GM21529 (cell line): Measurements from ENCODE around the gene LPIN1.

ENCODE experiments used
- ATAC-seq: cut with Tn5 transposase; IDR thresholded peaks from one replicate; pipeline ENCODE4 v1.9.1; 2021; ENCODE audit not compliant: unreplicated experiment

LPIN1 gene

DNA sequence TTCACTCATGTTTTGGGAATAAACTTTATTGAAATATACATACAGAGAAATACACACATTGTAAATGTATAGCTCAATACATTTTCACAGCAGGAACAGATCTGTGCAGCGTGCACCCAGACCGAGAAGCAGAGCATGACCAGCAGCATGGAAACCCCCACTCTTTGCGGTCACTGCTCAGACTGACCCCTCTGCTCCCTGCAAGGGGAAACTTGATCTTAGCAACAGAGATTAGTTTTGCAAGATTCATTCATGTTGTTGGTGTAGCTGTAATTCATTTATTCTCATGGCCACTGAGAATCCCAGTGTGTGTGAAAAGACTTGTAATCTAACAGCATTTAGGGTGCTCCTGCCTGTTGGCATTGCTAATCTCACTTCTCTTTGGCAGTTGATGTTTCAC, 35.2 kb downstream of the LPIN1 start:
- ATAC-seq, result no peak

DNA sequence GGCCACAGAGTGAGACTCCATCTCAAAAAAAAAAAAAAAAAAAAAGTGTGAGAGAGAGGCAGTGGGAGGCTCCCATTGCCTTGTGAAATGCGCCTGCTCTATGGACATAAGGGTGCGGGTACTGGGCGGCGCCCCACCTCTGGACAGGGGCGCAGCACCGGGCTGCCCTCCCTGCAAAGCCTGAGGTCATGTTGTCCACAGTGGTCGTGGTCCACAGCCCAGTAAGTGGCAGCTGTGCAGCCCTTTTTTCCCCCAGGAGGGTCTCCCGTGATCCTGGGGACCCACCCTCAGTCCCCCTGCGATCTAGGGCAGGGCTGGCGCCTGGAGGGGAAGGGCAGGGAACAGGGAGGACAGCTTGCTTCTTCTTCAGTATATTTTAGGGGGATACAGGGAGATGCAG, 37.8 kb downstream of the LPIN1 start:
- ATAC-seq, result no peak

GRCh38 chr2:11784747-11785610, 38.5 kb downstream of the LPIN1 start:
- ATAC-seq, result no peak

DNA sequence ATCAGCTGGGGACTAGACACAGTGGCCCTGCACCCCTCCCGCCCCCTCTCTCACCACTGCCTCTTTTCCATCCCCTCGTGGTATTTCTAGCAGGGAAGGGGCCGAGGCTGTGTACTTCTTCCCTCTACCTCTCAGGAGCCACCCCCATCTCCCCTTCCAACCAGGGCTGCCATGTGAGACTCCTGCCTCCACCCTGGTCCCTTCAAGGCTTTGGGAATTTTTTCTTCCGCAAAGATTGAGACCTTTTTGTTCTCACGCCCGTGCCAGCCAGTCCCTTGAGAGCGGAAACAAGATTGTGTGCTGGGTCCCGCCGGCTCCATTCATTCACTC, 39.1 kb downstream of the LPIN1 start:
- no peak for ATAC-seq

DNA sequence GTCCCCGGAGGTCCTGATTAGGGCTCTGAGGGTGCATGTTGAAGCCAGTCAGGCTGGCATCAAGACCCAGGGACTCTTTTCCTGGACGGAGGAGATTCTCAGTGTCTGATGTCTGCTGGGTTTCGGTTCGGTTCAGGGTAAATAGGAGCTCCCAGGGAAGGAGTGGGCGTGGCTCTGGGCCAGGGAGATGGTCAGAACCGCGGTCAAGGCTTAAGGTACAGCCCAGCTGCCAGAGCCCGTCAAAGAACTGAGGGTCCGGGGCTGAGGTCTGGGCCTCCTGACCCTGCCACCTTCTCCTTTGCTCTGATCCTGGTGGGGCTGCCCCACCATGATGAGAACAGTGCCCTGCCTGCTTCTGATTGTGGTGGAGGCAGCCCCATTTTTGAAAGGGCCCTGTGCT, 39.8 kb downstream of the LPIN1 start:
- ATAC-seq, result no peak

DNA sequence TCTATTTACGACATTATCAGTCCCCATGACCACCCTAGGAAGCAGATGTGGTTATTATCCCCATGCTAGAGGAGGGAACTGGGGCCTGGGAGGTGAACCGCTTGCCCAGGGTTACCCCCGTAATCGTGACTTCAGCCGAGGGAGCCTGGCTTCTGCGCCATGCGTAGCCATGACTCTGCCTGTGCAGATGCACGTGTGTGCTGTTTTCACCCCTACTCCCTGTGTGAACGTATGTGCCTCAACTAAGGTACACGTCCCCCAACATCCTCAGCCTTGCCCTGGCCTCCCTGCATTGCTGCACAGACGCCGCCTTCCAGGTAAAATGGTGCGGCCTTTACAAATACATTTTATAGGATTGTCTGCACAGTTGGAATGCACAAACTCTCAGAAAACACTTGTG, 40.2 kb downstream of the LPIN1 start:
- ATAC-seq, result no peak

- no peak for ATAC-seq
Observed at GRCh38 chr2:11787991-11788390, 41.6 kb downstream of the LPIN1 start.

DNA sequence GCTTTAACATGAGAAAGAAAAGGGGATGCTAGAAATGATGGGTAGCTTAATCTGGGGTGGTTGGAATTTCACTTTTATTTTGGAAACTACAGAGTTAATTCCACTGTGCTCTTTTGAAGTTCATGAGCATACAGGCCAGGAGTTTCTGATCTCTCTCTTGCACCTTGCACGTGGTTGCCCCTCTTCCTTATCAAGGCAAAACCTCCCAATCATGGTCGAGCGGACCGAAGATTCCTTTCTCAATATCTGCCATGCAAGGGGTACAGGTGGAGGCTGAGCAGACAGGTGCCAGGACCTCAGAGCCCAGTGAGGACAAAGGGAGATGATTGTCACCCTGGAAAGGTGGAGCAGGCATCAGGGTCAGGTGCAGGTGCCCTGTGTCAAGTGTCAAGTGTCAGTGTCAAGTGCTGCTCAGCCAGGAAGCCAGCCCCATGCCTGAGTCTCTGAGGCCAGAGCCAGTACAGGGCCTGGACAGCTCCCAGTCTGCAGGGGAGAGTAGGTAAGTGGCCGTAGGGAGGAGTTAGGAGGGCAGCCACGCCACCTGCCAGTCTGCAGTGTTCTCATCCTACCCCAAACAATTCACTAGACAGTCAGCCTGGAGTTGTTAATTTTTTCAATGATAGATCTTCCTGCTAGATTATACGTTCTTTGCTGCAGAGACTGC, 42.2 kb downstream of the LPIN1 start:
- no peak for ATAC-seq

- no peak for ATAC-seq
Observed at GRCh38 chr2:11789243-11789642, 42.8 kb downstream of the LPIN1 start.

- no peak for ATAC-seq
Observed at GRCh38 chr2:11790228-11790627, 43.8 kb downstream of the LPIN1 start.

DNA sequence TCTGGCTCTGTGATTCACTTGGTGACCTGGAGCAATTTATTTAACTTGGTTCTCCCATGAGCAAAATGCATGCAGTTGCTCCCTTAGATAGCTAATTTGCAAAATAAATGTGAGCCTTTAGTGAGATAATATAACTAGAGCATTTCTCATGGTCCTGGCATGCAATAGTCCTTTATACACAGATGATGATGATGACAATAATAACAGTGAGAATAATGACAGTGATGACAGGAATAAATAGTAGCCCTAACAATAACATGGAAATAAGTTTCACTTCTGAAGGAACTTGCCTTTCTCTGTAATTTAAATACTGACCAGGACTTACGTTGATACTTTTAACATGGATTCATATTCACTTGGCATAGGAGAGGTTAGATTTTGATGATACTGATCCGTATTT, 49.2 kb downstream of the LPIN1 start:
- no peak for ATAC-seq

GRCh38 chr2:11796190-11797171, 50.0 kb downstream of the LPIN1 start:
- no peak for ATAC-seq

DNA sequence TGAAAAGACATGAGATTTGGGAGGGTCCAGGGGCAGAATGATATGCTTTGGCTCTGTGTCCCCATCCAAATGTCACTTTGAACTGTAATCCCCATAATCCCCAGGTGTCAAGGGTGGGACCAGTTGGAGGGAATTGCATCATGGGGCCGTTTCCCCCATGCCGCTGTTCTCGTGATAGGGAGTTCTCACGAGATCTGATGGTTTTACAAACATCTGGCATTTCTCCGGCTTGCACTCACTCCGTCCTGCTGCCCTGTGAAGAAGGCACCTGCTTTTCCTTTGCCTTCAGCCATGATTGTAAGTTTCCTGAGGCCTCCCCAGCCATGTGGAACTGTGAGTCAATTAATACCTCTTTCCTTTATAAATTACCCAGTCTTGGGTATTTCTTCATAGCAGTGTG, 51.4 kb downstream of the LPIN1 start:
- no peak for ATAC-seq

GRCh38 chr2:11798701-11799435, 52.4 kb downstream of the LPIN1 start:
- ATAC-seq, result no peak

- no peak for ATAC-seq
Observed at GRCh38 chr2:11799826-11800225, 53.4 kb downstream of the LPIN1 start.

DNA sequence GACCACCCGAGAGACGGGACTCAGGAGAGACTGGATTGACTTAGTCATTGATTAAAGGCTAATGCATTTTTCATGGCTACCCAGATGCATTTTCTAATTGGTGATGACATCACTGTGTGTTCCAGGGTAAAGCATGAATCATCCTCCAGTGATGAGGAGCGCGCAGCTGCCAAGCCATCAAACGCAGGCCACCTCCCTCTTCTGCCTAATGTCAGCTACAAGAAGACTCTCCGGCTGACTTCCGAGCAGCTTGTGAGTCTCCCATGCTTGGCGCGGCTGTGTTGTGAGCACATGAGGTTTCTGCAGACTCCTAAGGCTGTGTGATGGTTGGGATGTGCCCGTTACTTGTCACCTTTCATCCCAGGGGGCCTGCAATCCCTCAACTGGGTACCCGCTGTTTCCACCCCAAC, 56.4 kb downstream of the LPIN1 start:
- ATAC-seq, result no peak

DNA sequence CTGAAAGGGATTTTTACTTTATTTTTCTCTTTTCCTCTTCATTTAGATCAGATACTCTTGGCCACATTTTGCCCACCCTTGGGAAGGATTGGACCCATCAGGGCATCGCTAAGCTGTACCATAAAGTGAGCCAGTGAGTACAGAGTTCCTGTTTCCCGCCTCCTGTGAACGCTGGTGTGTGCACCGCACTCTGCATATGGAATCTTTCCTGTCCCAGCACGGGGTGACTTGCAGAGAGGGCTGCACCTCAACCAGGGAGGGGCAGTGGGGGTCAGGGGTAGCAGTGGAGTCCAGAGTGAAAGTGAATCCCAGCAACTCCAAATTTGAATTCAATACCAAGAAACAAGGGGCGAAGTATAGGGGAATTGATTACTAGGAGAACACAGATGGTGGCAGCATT, 58.6 kb downstream of the LPIN1 start:
- no peak for ATAC-seq

- no peak for ATAC-seq
Observed at GRCh38 chr2:11805920-11806319, 59.5 kb downstream of the LPIN1 start.

GRCh38 chr2:11807156-11808015, 61.0 kb downstream of the LPIN1 start:
- no peak for ATAC-seq

- no peak for ATAC-seq
Observed at GRCh38 chr2:11808016-11808400, 61.6 kb downstream of the LPIN1 start.
